ENCODE results near the gene IGSF8.

DNA sequence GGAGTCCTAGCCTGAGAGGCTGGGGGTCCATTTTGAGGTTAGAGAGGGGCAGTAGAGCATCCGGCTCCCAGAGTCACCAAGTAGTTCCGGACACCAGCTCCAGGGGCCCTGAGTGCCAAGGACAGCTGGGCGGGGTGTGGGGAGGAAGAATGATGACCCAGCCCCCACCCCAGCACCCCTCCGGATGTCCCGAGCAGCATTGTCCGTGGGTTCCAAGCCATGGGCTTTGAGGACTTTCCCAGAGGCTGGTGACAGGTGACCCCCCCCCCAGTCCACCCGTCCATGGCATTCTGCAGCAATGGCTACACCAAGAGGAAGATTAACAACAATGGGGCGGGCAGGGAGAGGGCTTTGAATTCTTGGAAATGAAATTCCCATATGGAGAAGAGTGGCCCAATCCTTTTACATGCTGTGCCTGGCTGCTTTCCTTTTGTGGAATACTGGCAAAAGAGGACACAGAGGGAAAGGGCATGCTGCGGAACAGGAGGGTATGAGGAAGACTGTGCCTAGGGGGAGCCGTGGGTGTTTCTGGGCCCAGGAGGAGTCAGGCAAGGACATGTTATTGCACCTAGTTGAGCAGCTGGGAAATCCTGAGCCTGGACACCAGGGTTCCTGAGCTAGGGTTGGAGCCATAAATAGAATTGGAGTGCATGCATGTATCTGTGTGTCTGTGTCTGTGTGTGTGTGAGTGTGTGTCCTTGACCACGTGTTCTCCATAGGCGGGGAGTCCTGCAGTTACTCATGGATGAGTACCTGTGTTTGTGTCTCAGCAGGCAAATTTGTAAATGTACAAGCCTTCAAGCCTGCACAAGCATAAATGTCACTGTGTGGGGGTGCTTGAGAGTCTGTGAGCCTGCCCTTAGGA, 18.1 kb upstream of the IGSF8 start:
- TF ChIP-seq EZH2 (IDR thresholded peaks at IDR 0.05) (no peak), POLR2AphosphoS5 (IDR thresholded peaks at IDR 0.05; ENCODE audit: borderline replicate concordance, low read depth, low read length) (no peak), FOXP2 (optimal IDR thresholded peaks at IDR 0.05; ENCODE audit: control extremely low read depth, extremely low read length, insufficient read depth) (no peak)

All from SK-N-MC (cell line).